A204.1 (cell line): ENCODE results near the gene ARFGAP1.

Experiments used
- FAIRE-seq: peaks from 2 replicates; lab custom pipeline; 2012; peaks lifted over from hg19 to GRCh38; lab: Jason Lieb, UNC

Gene ARFGAP1

GRCh38 chr20:63321148-63321831 lies 48.7 kb downstream of the ARFGAP1 start:
- FAIRE-seq, result no peak

GRCh38 chr20:63322146-63322932 lies 49.7 kb downstream of the ARFGAP1 start:
- FAIRE-seq, result no peak

GRCh38 chr20:63322933-63323273 lies 50.3 kb downstream of the ARFGAP1 start:
- FAIRE-seq, result no peak

GRCh38 chr20:63323357-63323981 lies 50.9 kb downstream of the ARFGAP1 start:
- FAIRE-seq, result no peak

- no peak for FAIRE-seq
These were observed 52.4 kb downstream of the ARFGAP1 start for GRCh38 chr20:63325021-63325471.

- no peak for FAIRE-seq
These were observed 53.1 kb downstream of the ARFGAP1 start for GRCh38 chr20:63325554-63326313.

- FAIRE-seq, result no peak
These were observed 54.0 kb downstream of the ARFGAP1 start for GRCh38 chr20:63326314-63327230.

- no peak for FAIRE-seq
These were observed 54.7 kb downstream of the ARFGAP1 start for GRCh38 chr20:63327231-63327745.

GRCh38 chr20:63328026-63328700 lies 55.5 kb downstream of the ARFGAP1 start:
- FAIRE-seq, result no peak

- no peak for FAIRE-seq
These were observed 56.2 kb downstream of the ARFGAP1 start for GRCh38 chr20:63328718-63329275.

- no peak for FAIRE-seq
These were observed 56.9 kb downstream of the ARFGAP1 start for GRCh38 chr20:63329331-63330083.

- no peak for FAIRE-seq
These were observed 57.6 kb downstream of the ARFGAP1 start for GRCh38 chr20:63330084-63330760.

GRCh38 chr20:63330940-63331339 lies 58.3 kb downstream of the ARFGAP1 start:
- no peak for FAIRE-seq

GRCh38 chr20:63331741-63332400 lies 59.3 kb downstream of the ARFGAP1 start:
- FAIRE-seq, result no peak

GRCh38 chr20:63332488-63333240 lies 60.1 kb downstream of the ARFGAP1 start:
- FAIRE-seq, result no peak

GRCh38 chr20:63333241-63333836 lies 60.7 kb downstream of the ARFGAP1 start:
- no peak for FAIRE-seq

GRCh38 chr20:63334356-63334755 lies 61.7 kb downstream of the ARFGAP1 start:
- no peak for FAIRE-seq
